ENCODE data around the gene MAST4.

DNA sequence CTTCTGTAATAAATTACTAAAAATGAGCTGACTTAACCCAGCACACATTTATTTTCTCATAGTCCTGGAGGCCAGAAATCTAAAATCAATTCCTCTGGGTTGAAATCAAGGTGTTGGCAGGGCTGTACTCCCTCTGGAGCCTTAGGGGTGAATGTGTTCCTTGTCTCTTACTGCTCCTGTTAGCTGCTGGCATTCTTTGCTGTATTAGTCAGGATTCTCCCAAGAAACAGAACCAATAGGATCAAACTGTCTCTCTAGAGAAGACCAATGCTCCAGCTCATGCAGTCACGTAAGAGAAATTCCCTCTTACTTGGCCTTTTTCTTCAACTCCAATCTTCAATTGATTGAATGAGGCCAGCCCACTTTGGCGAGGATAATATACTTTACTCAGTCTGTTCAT, 615.7 kb downstream of the MAST4 start:
- TF ChIP-seq EZH2 (IDR thresholded peaks at IDR 0.05) (no peak), EZH2phosphoT487 (IDR thresholded peaks at IDR 0.05) (no peak)
- TF ChIP-seq, protein P1, sequence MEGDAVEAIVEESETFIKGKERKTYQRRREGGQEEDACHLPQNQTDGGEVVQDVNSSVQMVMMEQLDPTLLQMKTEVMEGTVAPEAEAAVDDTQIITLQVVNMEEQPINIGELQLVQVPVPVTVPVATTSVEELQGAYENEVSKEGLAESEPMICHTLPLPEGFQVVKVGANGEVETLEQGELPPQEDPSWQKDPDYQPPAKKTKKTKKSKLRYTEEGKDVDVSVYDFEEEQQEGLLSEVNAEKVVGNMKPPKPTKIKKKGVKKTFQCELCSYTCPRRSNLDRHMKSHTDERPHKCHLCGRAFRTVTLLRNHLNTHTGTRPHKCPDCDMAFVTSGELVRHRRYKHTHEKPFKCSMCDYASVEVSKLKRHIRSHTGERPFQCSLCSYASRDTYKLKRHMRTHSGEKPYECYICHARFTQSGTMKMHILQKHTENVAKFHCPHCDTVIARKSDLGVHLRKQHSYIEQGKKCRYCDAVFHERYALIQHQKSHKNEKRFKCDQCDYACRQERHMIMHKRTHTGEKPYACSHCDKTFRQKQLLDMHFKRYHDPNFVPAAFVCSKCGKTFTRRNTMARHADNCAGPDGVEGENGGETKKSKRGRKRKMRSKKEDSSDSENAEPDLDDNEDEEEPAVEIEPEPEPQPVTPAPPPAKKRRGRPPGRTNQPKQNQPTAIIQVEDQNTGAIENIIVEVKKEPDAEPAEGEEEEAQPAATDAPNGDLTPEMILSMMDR (IDR thresholded peaks at IDR 0.05), result no peak

Measured in neural progenitor cell (in vitro differentiated cells).